H7 (cell line): ENCODE data around the gene C5orf52. TPM values are rescaled to one million over a fixed set of nuclear protein-coding genes. Genes with fewer than 3 reads are reported as not detected.
A peak's percentile ranks its signal among the peaks of the same experiment; 100 is the strongest.
"Not testable (repeated sequence)": the region's sequence is repeated elsewhere in the genome, so short reads cannot be mapped to it uniquely, and the experiment has no call there.

ENCODE experiments used
- DNase-seq: peaks from one replicate; pipeline ENCODE4 v3.0.0; 2012
- H3K27me3 ChIP-seq: 2 replicates; pipeline ENCODE4 v1.6.0; 2011; ENCODE audit warnings: mild to moderate bottlenecking, low read length; ENCODE audit not compliant: control insufficient read depth, insufficient read depth
- H3K36me3 ChIP-seq: replicated peaks from 2 replicates; pipeline ENCODE4 v1.5.1; 2011; ENCODE audit warnings: low read length; ENCODE audit not compliant: control insufficient read depth, insufficient read depth
- H3K4me3 ChIP-seq: 2 replicates; pipeline ENCODE4 v1.5.1; 2011; ENCODE audit warnings: low read depth, mild to moderate bottlenecking, control low read depth, low read length, moderate library complexity; ENCODE audit not compliant: insufficient read depth
- total RNA-seq: library from RNA; depleted of rRNA; stranded (reverse); fragments of >200 nt; shearing (Covaris generic); gene quantifications from 2 replicates; pipeline ENCODE4 v1.2.3, GENCODE V29; 2014

The C5orf52 gene
- total RNA-seq, 1 experiment from 2014 or later: not detected

DNA sequence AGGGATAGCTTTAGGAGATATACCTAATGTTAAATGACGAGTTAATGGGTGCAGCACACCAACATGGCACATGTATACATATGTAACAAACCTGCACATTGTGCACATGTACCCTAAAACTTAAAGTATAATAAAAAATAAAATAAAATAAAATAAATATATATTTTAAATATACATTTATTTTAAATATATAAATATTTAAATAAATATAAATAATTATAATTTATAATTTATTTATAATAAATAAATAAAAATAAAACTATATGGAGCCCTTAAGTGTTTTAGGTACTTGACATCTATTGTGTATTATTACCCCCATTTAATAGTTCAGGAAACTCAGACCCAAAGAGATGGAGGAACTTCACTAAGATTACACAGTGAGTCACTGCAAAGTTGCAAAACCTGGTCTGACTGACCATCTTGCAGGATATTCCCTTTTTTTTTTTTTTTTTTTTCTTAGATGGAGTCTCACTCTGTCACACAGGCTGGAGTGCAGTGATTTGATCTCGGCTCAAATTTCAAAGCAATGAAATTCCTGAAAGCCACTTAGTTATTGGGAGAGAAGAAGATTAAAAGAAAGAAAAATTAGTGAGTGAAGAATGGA is 5.8 kb upstream of the C5orf52 start:
- Histone ChIP-seq H3K4me3 (no peak overlapping the region), H3K27me3 (peaks cover 4% of the 10 kb centered on the region; the same call in 1 of the 2 replicates), H3K36me3 (no peaks in the 10 kb centered on the region)
- DNase-seq: no peak

GRCh38 chr5:157668356-157668755 is 3.0 kb upstream of the C5orf52 start:
- no peak for DNase-seq
- Histone ChIP-seq H3K27me3 (peaks cover 20% of the 10 kb centered on the region; the same call in 1 of the 2 replicates), H3K36me3 (no peaks in the 10 kb centered on the region), H3K4me3 (no peak overlapping the region)

DNA sequence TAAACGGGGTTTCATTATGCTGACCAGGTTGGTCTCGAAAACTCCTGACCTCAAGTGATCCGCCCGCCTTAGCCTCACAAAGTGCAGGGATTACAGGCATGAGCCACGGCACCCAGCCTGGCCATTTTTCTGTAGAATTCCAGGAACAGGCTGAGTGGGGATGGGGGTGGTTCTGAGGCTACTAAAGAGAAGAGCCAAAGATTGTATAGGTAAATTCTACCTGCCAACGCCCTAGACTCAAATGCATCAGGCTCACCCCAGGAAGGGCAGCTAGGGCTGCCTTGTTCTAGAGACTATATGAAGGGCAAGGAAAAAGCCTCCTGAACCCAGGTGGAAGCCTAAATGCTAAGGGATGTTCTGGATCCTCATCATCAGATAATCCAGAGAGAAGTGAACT is 1.6 kb upstream of the C5orf52 start:
- no peak overlapping the region for H3K4me3 ChIP-seq
- DNase-seq: no peak
- H3K36me3 ChIP-seq: no peaks in the 10 kb centered on the region
- H3K27me3 ChIP-seq: peaks cover 20% of the 10 kb centered on the region; the same call in 1 of the 2 replicates

DNA sequence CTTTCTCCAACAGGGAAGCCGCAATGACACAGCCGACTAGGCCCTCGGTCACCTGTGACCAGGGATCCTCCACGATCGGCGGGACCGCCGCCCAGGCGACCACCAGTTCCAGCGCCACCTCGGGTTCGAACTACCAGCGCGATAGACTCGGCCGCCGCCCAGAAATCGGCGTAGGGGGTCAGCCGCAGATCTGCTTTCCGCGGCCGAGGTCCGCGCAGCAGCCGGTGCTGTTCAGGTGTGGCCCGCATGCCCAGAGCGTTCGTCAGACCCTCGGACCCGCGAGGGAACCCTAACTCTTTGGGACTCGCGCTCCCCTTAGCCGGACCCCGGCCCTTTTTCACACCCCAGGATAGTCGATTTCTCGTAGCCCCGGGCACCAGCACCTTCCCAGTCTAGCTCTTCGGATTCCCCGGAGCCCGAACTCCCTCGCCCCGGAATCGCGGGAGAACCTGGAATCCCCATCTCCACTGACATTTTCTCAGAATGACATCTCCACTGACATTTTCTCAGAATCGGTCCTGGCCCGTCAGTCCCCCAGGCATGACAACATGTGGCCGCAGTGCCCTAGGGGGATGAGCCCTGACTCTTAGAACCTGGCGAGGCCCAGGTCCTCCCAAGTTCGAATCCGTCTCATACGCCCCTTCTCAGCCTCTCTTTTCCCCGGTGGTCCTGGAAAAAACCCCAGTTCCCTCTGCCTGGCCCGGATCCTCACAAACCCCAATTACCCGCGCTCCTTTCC is 428 bp downstream of the C5orf52 start:
- Histone ChIP-seq H3K4me3 (peak overlapping the region; percentile 43; the same call in 1 of the 2 replicates), H3K27me3 (peaks cover 20% of the 10 kb centered on the region; the same call in 1 of the 2 replicates), H3K36me3 (no peaks in the 10 kb centered on the region)
- no peak for DNase-seq

- Histone ChIP-seq H3K36me3 (no peaks in the 10 kb centered on the region), H3K4me3 (no peak overlapping the region), H3K27me3 (peaks cover 20% of the 10 kb centered on the region; the same call in 1 of the 2 replicates)
- no peak for DNase-seq
These were observed 1.6 kb downstream of the C5orf52 start for GRCh38 chr5:157672976-157673375.

DNA sequence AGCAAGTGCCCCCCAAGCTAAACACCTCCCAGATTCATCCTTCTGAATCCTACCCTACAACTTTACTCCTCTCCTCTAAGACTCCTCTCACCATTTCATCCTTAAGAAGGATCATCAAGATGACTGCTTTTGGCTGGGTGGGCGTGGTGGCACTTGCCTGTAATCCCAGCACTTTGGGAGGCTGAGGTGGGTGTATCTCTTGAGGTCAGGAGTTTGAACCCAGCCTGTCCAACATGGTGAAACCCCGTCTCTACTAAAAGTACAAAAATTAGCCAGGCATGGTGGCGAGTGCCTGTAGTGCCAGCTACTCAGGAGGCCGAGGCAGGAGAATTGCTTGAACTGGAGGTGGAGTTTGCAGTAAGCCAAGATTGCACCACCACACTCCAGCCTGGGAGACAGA is 3.0 kb downstream of the C5orf52 start:
- H3K27me3 ChIP-seq: peaks cover 20% of the 10 kb centered on the region; the same call in 1 of the 2 replicates
- not testable (repeated sequence) for DNase-seq, H3K4me3 ChIP-seq, H3K36me3 ChIP-seq

DNA sequence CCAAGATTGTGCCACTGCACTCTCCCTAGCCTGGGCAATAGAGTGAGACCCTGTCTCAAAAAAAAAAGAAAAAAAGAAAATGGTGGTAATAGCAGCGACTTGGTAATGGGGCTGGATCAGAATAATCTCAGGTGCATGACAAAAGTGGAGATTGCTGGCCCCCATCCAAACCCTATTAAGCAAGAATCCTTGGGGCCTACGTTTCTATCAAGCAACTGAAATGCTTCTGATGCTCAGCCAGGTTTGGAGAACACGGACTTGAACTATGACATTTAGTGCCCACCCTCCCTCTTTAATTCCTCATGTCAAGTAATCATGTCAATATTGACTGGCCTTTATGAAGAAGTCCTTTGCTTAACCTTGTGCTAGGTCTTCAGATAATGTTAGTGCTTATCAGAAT is 6.6 kb downstream of the C5orf52 start:
- no peaks in the 10 kb centered on the region for H3K27me3 ChIP-seq
- no peak overlapping the region for H3K4me3 ChIP-seq
- DNase-seq: no peak
- no peaks in the 10 kb centered on the region for H3K36me3 ChIP-seq

- no peak for DNase-seq
- H3K4me3 ChIP-seq: no peak overlapping the region
- H3K36me3 ChIP-seq: no peaks in the 10 kb centered on the region
- H3K27me3 ChIP-seq: no peaks in the 10 kb centered on the region
These were observed 8.5 kb downstream of the C5orf52 start for GRCh38 chr5:157679801-157680200.

DNA sequence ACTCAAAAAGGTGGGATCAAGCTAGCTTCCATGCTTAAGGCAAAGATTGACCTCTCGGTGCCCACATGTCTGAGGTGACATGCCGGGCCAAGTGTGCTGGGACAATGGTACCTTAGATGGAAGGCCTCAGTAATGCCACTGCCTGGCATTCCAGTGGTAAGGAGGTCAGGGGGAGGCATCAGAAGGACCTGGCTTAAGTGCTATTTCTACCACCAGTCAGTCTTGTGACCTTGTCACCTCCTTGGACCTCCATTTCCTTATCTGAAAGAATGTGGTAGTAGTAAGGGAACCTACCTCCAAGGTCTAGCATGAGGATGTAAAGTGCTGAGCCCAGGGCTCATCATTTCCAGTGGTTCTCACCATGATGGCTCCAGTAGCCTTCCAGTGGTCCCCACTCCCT is 8.9 kb downstream of the C5orf52 start:
- no peaks in the 10 kb centered on the region for H3K36me3 ChIP-seq
- H3K4me3 ChIP-seq: no peak overlapping the region
- no peak for DNase-seq
- H3K27me3 ChIP-seq: no peaks in the 10 kb centered on the region

GRCh38 chr5:157681048-157681447 is 9.7 kb downstream of the C5orf52 start:
- Histone ChIP-seq H3K36me3 (no peaks in the 10 kb centered on the region), H3K27me3 (no peaks in the 10 kb centered on the region), H3K4me3 (no peak overlapping the region)
- DNase-seq: no peak

- Histone ChIP-seq H3K36me3 (no peaks in the 10 kb centered on the region), H3K4me3 (no peak overlapping the region)
These were observed 10.9 kb downstream of the C5orf52 start for GRCh38 chr5:157682257-157682656.

GRCh38 chr5:157686276-157687197 is 15.2 kb downstream of the C5orf52 start:
- H3K27me3 ChIP-seq, DNase-seq, H3K36me3 ChIP-seq, H3K4me3 ChIP-seq: not testable (repeated sequence)

More at GRCh38 chr5:157682257-157682656, 10.9 kb downstream of the C5orf52 start:
- no peak for DNase-seq
- no peaks in the 10 kb centered on the region for H3K27me3 ChIP-seq

DNA sequence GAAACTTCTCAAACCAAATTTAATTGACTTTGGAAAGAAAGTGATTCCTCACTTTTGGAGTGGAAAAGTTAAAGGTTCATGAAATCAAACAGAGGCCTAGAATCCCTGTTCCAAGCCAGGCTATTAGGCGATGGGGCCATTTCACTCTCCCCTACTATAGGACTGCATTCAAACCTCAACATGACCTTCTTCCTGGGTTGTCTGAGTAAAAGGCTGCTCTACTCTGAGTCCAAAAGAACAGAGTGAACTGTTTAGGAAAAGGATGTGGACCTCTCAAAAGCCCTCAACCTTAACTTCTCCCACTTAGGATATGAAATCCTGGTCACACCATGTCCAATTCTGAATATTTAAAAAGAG is 15.8 kb downstream of the C5orf52 start:
- no peaks in the 10 kb centered on the region for H3K27me3 ChIP-seq
- no peak overlapping the region for H3K4me3 ChIP-seq
- no peaks in the 10 kb centered on the region for H3K36me3 ChIP-seq
- no peak for DNase-seq

GRCh38 chr5:157689942-157690689 is 18.8 kb downstream of the C5orf52 start:
- H3K4me3 ChIP-seq: no peak overlapping the region

More at GRCh38 chr5:157689942-157690689, 18.8 kb downstream of the C5orf52 start:
- H3K36me3 ChIP-seq: no peaks in the 10 kb centered on the region
- H3K27me3 ChIP-seq: no peaks in the 10 kb centered on the region
- DNase-seq: peak; percentile 63
